ENCODE results near the gene TIMM50.
"Not testable (repeated sequence)": the region's sequence is repeated elsewhere in the genome, so short reads cannot be mapped to it uniquely, and the experiment has no call there.

The TIMM50 gene

GRCh38 chr19:39469567-39469966 lies 11.1 kb upstream of the TIMM50 start:
- no peak for DNase-seq (ENCODE audit: low read depth)

- no peak for DNase-seq (ENCODE audit: low read depth)
Measured at GRCh38 chr19:39470724-39471339, 9.8 kb upstream of the TIMM50 start.

- no peak for DNase-seq (ENCODE audit: low read depth)
Measured at GRCh38 chr19:39471756-39472536, 8.7 kb upstream of the TIMM50 start.

- DNase-seq (ENCODE audit: low read depth) = no peak
Measured at GRCh38 chr19:39472746-39473442, 7.7 kb upstream of the TIMM50 start.

GRCh38 chr19:39473443-39473960 lies 7.1 kb upstream of the TIMM50 start:
- DNase-seq (ENCODE audit: low read depth) = no peak

GRCh38 chr19:39474139-39474620 lies 6.5 kb upstream of the TIMM50 start:
- no peak for DNase-seq (ENCODE audit: low read depth)

- DNase-seq (ENCODE audit: low read depth) = no peak
Measured at GRCh38 chr19:39475748-39476147, 4.9 kb upstream of the TIMM50 start.

GRCh38 chr19:39479319-39479801 lies 1.3 kb upstream of the TIMM50 start:
- DNase-seq (ENCODE audit: low read depth) = not testable (repeated sequence)

- no peak for DNase-seq (ENCODE audit: low read depth)
Measured at GRCh38 chr19:39479916-39480315, 722 bp upstream of the TIMM50 start.

GRCh38 chr19:39481229-39481545 lies 549 bp downstream of the TIMM50 start:
- DNase-seq (ENCODE audit: low read depth) = no peak

GRCh38 chr19:39481676-39482075 lies 1.0 kb downstream of the TIMM50 start:
- DNase-seq (ENCODE audit: low read depth) = no peak

- DNase-seq (ENCODE audit: low read depth) = no peak
Measured at GRCh38 chr19:39483141-39483540, 2.5 kb downstream of the TIMM50 start.

GRCh38 chr19:39489756-39490155 lies 9.1 kb downstream of the TIMM50 start:
- no peak for DNase-seq (ENCODE audit: low read depth)

GRCh38 chr19:39492225-39492624 lies 11.6 kb downstream of the TIMM50 start:
- DNase-seq (ENCODE audit: low read depth) = no peak

GRCh38 chr19:39492788-39493187 lies 12.2 kb downstream of the TIMM50 start:
- DNase-seq (ENCODE audit: low read depth) = no peak

- no peak for DNase-seq (ENCODE audit: low read depth)
Measured at GRCh38 chr19:39494661-39495060, 14.0 kb downstream of the TIMM50 start.

- no peak for DNase-seq (ENCODE audit: low read depth)
Measured at GRCh38 chr19:39496063-39496462, 15.4 kb downstream of the TIMM50 start.

- DNase-seq (ENCODE audit: low read depth) = no peak
Measured at GRCh38 chr19:39497701-39497995, 17.0 kb downstream of the TIMM50 start.

GRCh38 chr19:39497996-39498797 lies 17.6 kb downstream of the TIMM50 start:
- no peak for DNase-seq (ENCODE audit: low read depth)

- DNase-seq (ENCODE audit: low read depth) = no peak
Measured at GRCh38 chr19:39498798-39499642, 18.4 kb downstream of the TIMM50 start, which contains the start of gene DLL3. Gene DLL3, plus strand, starts transcription at chr19:39498947. Its CDS starts 28 bp downstream, at chr19:39498975.

GRCh38 chr19:39499932-39500331 lies 19.3 kb downstream of the TIMM50 start:
- no peak for DNase-seq (ENCODE audit: low read depth)

Measured in GM04504 (cell line).